Spleen (tissue), 11 donors: Measurements from ENCODE around the gene UBE2I. TPM values are rescaled to one million over a fixed set of nuclear protein-coding genes. Genes with fewer than 3 reads are reported as not detected.
A peak's percentile ranks its signal among the peaks of the same experiment; 100 is the strongest.

ENCODE experiments used
- DNase-seq: peaks from one replicate; pipeline ENCODE4 v3.0.0-alpha.2; 2020
- H3K27ac ChIP-seq, 8 donors: fragments of 200-600 bp; sonication (generic) in 7 of 8; 1 replicate in 4 of 8; 2 replicates in 4 of 8; pipeline versions ENCODE4 v1.5.0 to v1.8.0; 2016 to 2021; ENCODE audit warnings: inconsistent platforms in 4 of 8, mild to moderate bottlenecking in 4 of 8, moderate library complexity in 1 of 8
- H3K27me3 ChIP-seq, 7 donors: fragments of 200-600 bp; sonication (generic) in 6 of 7; replicated peaks in 1 of 7; 1 replicate in 4 of 7; 2 replicates in 3 of 7; pipeline versions ENCODE4 v1.5.0 to v1.8.0; 2016 to 2021; ENCODE audit warnings: inconsistent platforms in 3 of 7, mild to moderate bottlenecking in 1 of 7
- H3K36me3 ChIP-seq, 6 donors: fragments of 200-600 bp; sonication (generic) in 5 of 6; 1 replicate in 4 of 6; 2 replicates in 2 of 6; pipeline versions ENCODE4 v1.5.0 to v1.8.0; 2016 to 2021; ENCODE audit warnings: inconsistent platforms in 2 of 6
- H3K4me1 ChIP-seq, 6 donors: fragments of 200-600 bp; sonication (generic) in 5 of 6; 1 replicate in 3 of 6; 2 replicates in 3 of 6; pipeline versions ENCODE4 v1.5.0 to v1.8.0; 2016 to 2021; ENCODE audit warnings: inconsistent platforms in 3 of 6
- H3K4me3 ChIP-seq, 8 donors: fragments of 200-600 bp; sonication (generic) in 7 of 8; 1 replicate in 4 of 8; 2 replicates in 4 of 8; pipeline versions ENCODE4 v1.5.0 to v1.8.0; 2016 to 2021; ENCODE audit warnings: inconsistent platforms in 4 of 8, mild to moderate bottlenecking in 4 of 8, moderate library complexity in 2 of 8
- H3K9me3 ChIP-seq, 8 donors: fragments of 200-600 bp; sonication (generic) in 7 of 8; 1 replicate in 4 of 8; 2 replicates in 4 of 8; pipeline versions ENCODE4 v1.5.0 to v1.8.0; 2016 to 2021; ENCODE audit warnings: inconsistent platforms in 4 of 8
- POLR2A ChIP-seq, 3 donors: fragments of 450-650 bp; IDR thresholded peaks; one replicate each; pipeline ENCODE4 v1.5.1; 2017; ENCODE audit warnings: antibody characterized with exemption in 3 of 3, mild to moderate bottlenecking in 1 of 3
- POLR2AphosphoS5 ChIP-seq, 3 donors: sonication (generic); formaldehyde crosslinking; IDR thresholded peaks; one replicate each; pipeline ENCODE4 v1.5.1; 2017; ENCODE audit warnings: antibody characterized with exemption in 3 of 3
- WGBS, 5 donors: extraction: QIAGEN DNeasy Blood & Tissue Kit in 3 of 5; methylation state at CpG; one replicate each; pipeline versions ENCODE4 v1.1.5 to v1.1.7; 2013 to 2018; 5-methylcytosine and 5-hydroxymethylcytosine counted together
- intact Hi-C: fragments of 100-400 bp; cut with DNase I; formaldehyde crosslinking; loops from one replicate; pipeline ENCODE4 v1.15.0; 2023; ENCODE audit warnings: low total_unique reads
- polyA plus RNA-seq, 3 donors: library from polyadenylated mRNA; stranded (reverse); fragments of 200-250 nt; gene quantifications; one replicate each; pipeline ENCODE4 v1.2.1, GENCODE V29; 2013
- total RNA-seq, 7 donors: library from RNA; depleted of rRNA in 3 of 7; stranded (reverse); fragments of >200 nt in 3 of 7; fragmentation: NEBNext Ultra II Directional in 4 of 7; extraction: Animal tissue kit (Norgen Biotek cat#: 25700) in 4 of 7; gene quantifications; one replicate each; pipeline versions ENCODE4 v1.1.0 to v1.2.1, GENCODE V29; 2016 to 2021
- TF ChIP-seq, protein P1 (sequence below), 11 experiments: fragments of 200-600 bp in 7 of 11; fragments of 450-650 bp in 4 of 11; sonication (generic) in 4 of 11; IDR thresholded peaks in 8 of 11; conservative IDR thresholded peaks in 3 of 11; 1 replicate in 7 of 11; 2 replicates in 4 of 11; pipeline versions ENCODE4 v1.4.0 to v1.8.0; 2016 to 2021; ENCODE audit warnings: antibody characterized with exemption in 11 of 11, inconsistent platforms in 4 of 11, mild to moderate bottlenecking in 1 of 11
- donor health status: healthy with polysubstance abuse.
- donor health status: DM: no; HTN: no; CAD: no; lungs with moderate emphysema.
- donor health status: DM: no; HTN: no; CAD: no.
- donor health status: Bipolar disorder and iron deficiency.
- donor health status: healthy.
- donor health status: DM: no; HTN: no; CAD: no.
- donor health status: DM: yes; HTN: yes; CAD: no.

The UBE2I gene
- total and polyA plus RNA-seq, 10 donors, result 78.1 to 142 (median 119) TPM

DNA sequence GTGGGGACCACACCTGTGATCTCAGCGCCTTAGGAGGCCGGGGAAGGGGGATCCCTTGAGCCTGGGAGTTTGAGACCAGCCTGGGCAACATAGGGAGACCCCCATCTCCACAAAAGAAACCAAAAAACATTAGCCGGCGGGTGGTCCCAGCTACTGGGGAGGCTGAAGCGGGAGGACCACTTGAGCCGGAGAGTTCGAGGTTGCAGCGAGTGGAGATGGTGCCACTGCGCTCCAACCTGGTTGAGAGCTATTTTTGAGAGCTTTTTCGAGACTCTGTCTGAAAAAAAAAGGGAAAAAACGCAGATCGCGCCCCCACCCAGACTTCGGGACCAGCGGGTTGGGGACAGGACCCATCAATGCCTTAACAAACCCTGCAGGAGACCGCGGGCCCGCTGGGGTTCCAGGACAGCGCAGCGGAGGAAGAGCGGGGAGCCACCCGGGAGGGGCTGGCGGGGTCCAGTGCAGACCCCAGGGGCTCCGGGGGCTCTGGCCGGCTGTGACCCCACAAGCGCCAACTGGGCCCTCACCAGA lies 23.2 kb downstream of the UBE2I start:
- intact Hi-C loops, result no loop called here
- no peak for TF ChIP-seq POLR2A (IDR thresholded peaks at IDR 0.05)
- TF ChIP-seq, protein P1, sequence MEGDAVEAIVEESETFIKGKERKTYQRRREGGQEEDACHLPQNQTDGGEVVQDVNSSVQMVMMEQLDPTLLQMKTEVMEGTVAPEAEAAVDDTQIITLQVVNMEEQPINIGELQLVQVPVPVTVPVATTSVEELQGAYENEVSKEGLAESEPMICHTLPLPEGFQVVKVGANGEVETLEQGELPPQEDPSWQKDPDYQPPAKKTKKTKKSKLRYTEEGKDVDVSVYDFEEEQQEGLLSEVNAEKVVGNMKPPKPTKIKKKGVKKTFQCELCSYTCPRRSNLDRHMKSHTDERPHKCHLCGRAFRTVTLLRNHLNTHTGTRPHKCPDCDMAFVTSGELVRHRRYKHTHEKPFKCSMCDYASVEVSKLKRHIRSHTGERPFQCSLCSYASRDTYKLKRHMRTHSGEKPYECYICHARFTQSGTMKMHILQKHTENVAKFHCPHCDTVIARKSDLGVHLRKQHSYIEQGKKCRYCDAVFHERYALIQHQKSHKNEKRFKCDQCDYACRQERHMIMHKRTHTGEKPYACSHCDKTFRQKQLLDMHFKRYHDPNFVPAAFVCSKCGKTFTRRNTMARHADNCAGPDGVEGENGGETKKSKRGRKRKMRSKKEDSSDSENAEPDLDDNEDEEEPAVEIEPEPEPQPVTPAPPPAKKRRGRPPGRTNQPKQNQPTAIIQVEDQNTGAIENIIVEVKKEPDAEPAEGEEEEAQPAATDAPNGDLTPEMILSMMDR (IDR thresholded peaks at IDR 0.05 in 8 of 11, conservative IDR thresholded peaks at IDR 0.05 in 3 of 11), result no peak
- no peak for TF ChIP-seq POLR2AphosphoS5 (IDR thresholded peaks at IDR 0.05)
- Histone ChIP-seq H3K27me3 (peaks cover 13 to 77% (median 47%) of the 10 kb centered on the region in 7 donors), H3K4me3 (peak overlapping the region; percentile 16 to 78 (median 44)), H3K36me3 (no peaks in the 10 kb centered on the region), H3K27ac (peak overlapping the region in 7 of 8 donors; percentile 2 to 81 (median 71)), H3K4me1 (peaks cover 27 to 66% (median 51%) of the 10 kb centered on the region in 6 donors), H3K9me3 (peaks cover 0 to 9% (median 7%) of the 10 kb centered on the region in 8 donors)
- no peak for DNase-seq
- WGBS, 5 donors, result 4 to 12% (median 10%) methylated on average over 14 to 26 of the region's 26 CpGs

DNA sequence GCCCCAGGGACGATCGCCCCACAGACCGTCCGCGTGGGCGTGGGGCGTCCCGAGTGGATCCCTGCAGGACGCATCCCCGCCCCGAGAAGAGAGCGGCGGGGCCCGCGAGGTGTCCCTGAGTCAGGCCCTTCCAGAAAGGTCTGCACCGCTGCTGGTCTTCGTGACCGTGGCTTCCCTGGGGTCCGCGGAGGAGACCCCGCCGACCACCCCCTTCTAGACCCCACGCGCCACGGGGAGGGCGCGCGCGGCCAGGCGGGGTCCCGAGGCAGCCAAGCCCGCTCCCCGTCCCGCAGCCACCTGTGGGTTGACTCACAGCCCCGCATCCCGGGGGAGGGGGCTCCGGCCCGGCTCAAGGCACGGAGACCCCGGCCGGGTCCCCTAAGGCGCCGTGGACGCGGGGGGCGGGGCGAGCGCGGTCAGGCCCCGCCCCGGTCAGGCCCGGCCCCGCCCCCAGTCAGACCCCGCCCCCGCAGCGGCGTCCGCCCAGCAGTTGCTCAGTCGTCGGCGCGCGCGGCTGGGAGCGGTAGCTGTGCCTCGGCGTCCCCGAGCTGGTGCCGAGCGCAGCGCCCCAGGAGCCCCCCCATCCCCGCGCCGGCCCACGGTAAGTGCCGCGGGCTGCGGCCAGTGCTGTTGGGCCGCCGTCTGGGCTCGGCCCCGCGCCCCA lies 23.8 kb downstream of the UBE2I start, which contains the start of gene BAIAP3:
BAIAP3 (plus strand) TSS at position 497 of the 664 bp plus-strand sequence. CDS start 4,905 bp downstream, outside the sequence.
- 2 to 8% (median 5%) methylated on average over 7 to 83 of the region's 83 CpGs for WGBS, 5 donors

DNA sequence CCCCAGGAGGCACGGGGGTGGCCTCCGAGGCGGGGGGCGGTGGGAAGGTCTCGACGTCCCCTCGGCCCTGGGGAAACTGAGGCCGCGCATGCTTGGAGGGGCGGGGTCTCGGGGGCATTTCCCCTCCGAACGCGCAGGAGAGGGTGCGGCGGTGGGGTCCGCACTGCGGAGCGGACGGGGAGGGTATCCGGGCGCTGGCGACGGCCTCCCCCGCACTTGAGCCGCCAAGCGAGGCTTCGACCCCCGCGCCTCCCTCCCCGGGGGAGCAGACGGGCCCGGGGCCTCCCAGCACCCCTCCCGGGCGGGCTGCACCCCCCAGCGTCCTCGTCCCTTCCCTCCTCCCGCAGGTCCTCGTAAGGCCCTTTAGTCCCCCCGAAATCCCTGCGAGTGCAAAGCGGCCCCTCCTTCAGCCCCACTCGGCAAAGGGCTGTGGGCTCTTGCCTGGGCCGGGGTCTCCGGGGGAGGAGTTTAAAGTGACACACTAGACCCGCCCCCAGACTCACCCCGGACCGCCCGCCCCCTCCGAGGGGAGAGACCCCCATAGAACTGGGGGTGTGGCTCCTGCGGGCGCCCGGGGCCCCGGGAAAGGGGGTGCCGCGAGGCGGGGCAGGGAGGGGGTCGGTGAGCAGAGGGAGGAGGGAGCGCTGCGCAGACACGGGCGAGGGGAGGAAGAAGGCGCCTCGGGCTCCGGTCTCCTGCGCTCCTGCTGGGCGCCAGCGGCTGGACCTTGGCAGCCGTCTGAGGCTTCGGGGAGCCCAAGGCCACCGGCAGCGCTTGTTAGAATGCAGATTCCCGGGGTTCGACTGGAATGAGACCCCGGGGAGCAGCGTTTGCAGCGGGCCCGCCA lies 24.6 kb downstream of the UBE2I start:
- intact Hi-C loops, result no loop called here
- whole genome bisulfite sequencing, 5 donors, result 2 to 6% (median 3%) methylated on average over 52 to 78 of the region's 78 CpGs
- Histone ChIP-seq H3K4me3 (peak overlapping the region; percentile 16 to 78 (median 44)), H3K4me1 (peaks cover 27 to 70% (median 53%) of the 10 kb centered on the region in 6 donors), H3K27ac (peak overlapping the region in 3 of 8 donors; percentile 32 to 50 (median 50)), H3K36me3 (no peaks in the 10 kb centered on the region), H3K27me3 (peaks cover 13 to 87% (median 47%) of the 10 kb centered on the region in 7 donors), H3K9me3 (peaks cover 0 to 9% (median 7%) of the 10 kb centered on the region in 8 donors)
- DNase-seq, result no peak
- no peak for TF ChIP-seq POLR2A (IDR thresholded peaks at IDR 0.05)
- no peak for TF ChIP-seq POLR2AphosphoS5 (IDR thresholded peaks at IDR 0.05)
- TF ChIP-seq, protein P1 (IDR thresholded peaks at IDR 0.05 in 8 of 11, conservative IDR thresholded peaks at IDR 0.05 in 3 of 11), result no peak

More for the DNA sequence above, 23.8 kb downstream of the UBE2I start, which contains the start of gene BAIAP3:
- TF ChIP-seq POLR2A (IDR thresholded peaks at IDR 0.05), result no peak
- peak; percentile 73 to 78 (median 77) for TF ChIP-seq POLR2AphosphoS5 (IDR thresholded peaks at IDR 0.05)
- Histone ChIP-seq H3K27me3 (peaks cover 13 to 83% (median 47%) of the 10 kb centered on the region in 7 donors), H3K27ac (peak within 1 kb of the TSS in 7 of 8 donors; percentile 2 to 81 (median 71)), H3K4me1 (peaks cover 27 to 70% (median 53%) of the 10 kb centered on the region in 6 donors), H3K36me3 (no peaks in the 10 kb centered on the region), H3K4me3 (peak within 1 kb of the TSS; percentile 16 to 78 (median 44)), H3K9me3 (peaks cover 0 to 9% (median 7%) of the 10 kb centered on the region in 8 donors)
- intact Hi-C loops, result no loop called here
- DNase-seq, result peak; percentile 88

DNA sequence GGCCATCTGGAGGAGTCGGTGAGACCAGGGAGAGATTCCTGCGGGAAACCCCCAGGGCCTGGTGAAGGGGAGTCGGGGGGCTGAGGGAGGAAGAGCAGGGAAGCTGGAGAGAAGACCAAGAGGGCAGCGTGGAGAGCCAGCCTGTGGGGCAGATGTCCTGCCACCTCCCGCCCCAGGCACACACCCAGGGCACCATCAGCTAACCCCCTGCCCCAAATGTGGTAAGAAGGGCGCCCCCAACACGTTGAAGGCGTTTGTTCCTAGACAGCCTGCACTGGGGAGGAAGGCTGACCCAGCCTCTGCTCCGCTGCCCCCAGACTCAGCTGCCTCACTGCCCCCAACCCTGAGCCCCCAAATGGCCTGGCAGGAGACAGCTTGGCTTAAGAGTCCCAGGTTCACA lies 25.3 kb downstream of the UBE2I start:
- TF ChIP-seq, protein P1 (IDR thresholded peaks at IDR 0.05 in 8 of 11, conservative IDR thresholded peaks at IDR 0.05 in 3 of 11), result no peak
- TF ChIP-seq POLR2AphosphoS5 (IDR thresholded peaks at IDR 0.05) (no peak), POLR2A (IDR thresholded peaks at IDR 0.05) (no peak)
- no peak for DNase-seq
- Histone ChIP-seq H3K4me1 (peaks cover 27 to 70% (median 53%) of the 10 kb centered on the region in 6 donors), H3K27ac (no peak overlapping the region), H3K36me3 (no peaks in the 10 kb centered on the region), H3K9me3 (peaks cover 0 to 9% (median 7%) of the 10 kb centered on the region in 8 donors), H3K4me3 (peak overlapping the region in 1 of 8 donors; percentile 78), H3K27me3 (peaks cover 13 to 87% (median 47%) of the 10 kb centered on the region in 7 donors)
- intact Hi-C loops, result no loop called here
- WGBS, 5 donors, result 34 to 47% (median 42%) methylated on average over 4 to 9 of the region's 9 CpGs
